Smooth muscle cell (in vitro differentiated cells): Measurements from ENCODE around the gene IAPP. TPM values are rescaled to one million over a fixed set of nuclear protein-coding genes. Genes with fewer than 3 reads are reported as not detected.

Experiments used
- DNase-seq: peaks from one replicate; lab custom pipeline; 2025; ENCODE audit not compliant: unreplicated experiment; lab: John Stamatoyannopoulos, UW
- H2AFZ ChIP-seq: fragments of 200-600 bp; sonication (generic); 2 replicates; pipeline ENCODE4 v1.6.0; 2016; ENCODE audit warnings: antibody characterized with exemption, low read depth, mild to moderate bottlenecking
- H3F3A ChIP-seq: fragments of 200-600 bp; sonication (generic); 2 replicates; pipeline ENCODE4 v1.6.0; 2017; ENCODE audit warnings: antibody characterized with exemption, low read depth
- H3K27ac ChIP-seq: fragments of 200-600 bp; sonication (generic); 2 replicates; pipeline ENCODE4 v1.5.1; 2016; ENCODE audit warnings: low read depth, mild to moderate bottlenecking
- H3K27me3 ChIP-seq: fragments of 200-600 bp; sonication (generic); 2 replicates; pipeline ENCODE4 v1.6.1; 2016; ENCODE audit warnings: low read depth, mild to moderate bottlenecking
- H3K36me3 ChIP-seq: fragments of 200-600 bp; sonication (generic); 2 replicates; pipeline ENCODE4 v1.5.1; 2016; ENCODE audit warnings: low read depth
- H3K4me1 ChIP-seq: fragments of 200-600 bp; sonication (generic); 2 replicates; pipeline ENCODE4 v1.5.1; 2016; ENCODE audit warnings: low read depth
- H3K4me2 ChIP-seq: fragments of 200-600 bp; sonication (generic); 2 replicates; pipeline ENCODE4 v1.6.0; 2016; ENCODE audit warnings: mild to moderate bottlenecking
- H3K4me3 ChIP-seq: fragments of 200-600 bp; sonication (generic); 2 replicates; pipeline ENCODE4 v1.5.1; 2016; ENCODE audit warnings: mild to moderate bottlenecking
- H3K79me2 ChIP-seq: fragments of 200-600 bp; sonication (generic); 2 replicates; pipeline ENCODE4 v1.6.0; 2016; ENCODE audit warnings: low read depth, mild to moderate bottlenecking
- H3K9ac ChIP-seq: fragments of 200-600 bp; sonication (generic); 2 replicates; pipeline ENCODE4 v1.6.0; 2016; ENCODE audit warnings: low read depth
- H3K9me3 ChIP-seq: fragments of 200-600 bp; sonication (generic); replicated peaks from 2 replicates; pipeline ENCODE4 v1.5.1; 2016; ENCODE audit warnings: low read depth
- H4K20me1 ChIP-seq: fragments of 200-600 bp; sonication (generic); 2 replicates; pipeline ENCODE4 v1.6.0; 2016; ENCODE audit warnings: low read depth
- WGBS: methylation state at CpG from one replicate; pipeline ENCODE4 v1.1.7; 2016; ENCODE audit warnings: low lambda C conversion rate; 5-methylcytosine and 5-hydroxymethylcytosine counted together
- polyA plus RNA-seq: library from polyadenylated mRNA; unstranded; fragments of >200 nt; fragmentation: Nextera tagmentation; extraction: Ambion mirVana; gene quantifications from 2 replicates; pipeline ENCODE4 v1.2.1, GENCODE V29; 2016
- total RNA-seq: library from RNA; depleted of rRNA; stranded (reverse); fragments of >200 nt; gene quantifications from 2 replicates; pipeline ENCODE4 v1.2.3, GENCODE V29; 2014
- TF ChIP-seq, protein P1 (sequence below): fragments of 200-600 bp; sonication (generic); IDR thresholded peaks from 2 replicates; pipeline ENCODE4 v1.5.1; 2017; ENCODE audit warnings: borderline replicate concordance, mild to moderate bottlenecking, antibody characterized with exemption; ENCODE audit not compliant: insufficient read depth, poor library complexity, severe bottlenecking

The IAPP gene
- not detected in 2 replicates for total RNA-seq
- polyA plus RNA-seq: not detected in 2 replicates

GRCh38 chr12:21372602-21373001 is at the start of gene IAPP:
Gene IAPP, plus strand, starts transcription at chr12:21372902. Its CDS starts 450 bp downstream, at chr12:21373352.
- Histone ChIP-seq H3K27ac (no peak within 1 kb of the TSS), H3K4me1 (no peaks in the 10 kb centered on the region), H3K36me3 (no peaks in the 10 kb centered on the region), H3F3A (no peaks in the 10 kb centered on the region), H4K20me1 (no peaks in the 10 kb centered on the region), H3K27me3 (no peaks in the 10 kb centered on the region), H3K79me2 (no peaks in the 10 kb centered on the region), H3K9ac (no peak within 1 kb of the TSS), H3K4me3 (no peak within 1 kb of the TSS), H3K4me2 (no peak within 1 kb of the TSS), H3K9me3 (no peaks in the 10 kb centered on the region), H2AFZ (no peak within 1 kb of the TSS)
- DNase-seq: no peak
- 93% methylated on average over 2 of the region's 2 CpGs for WGBS
- TF ChIP-seq, protein P1, sequence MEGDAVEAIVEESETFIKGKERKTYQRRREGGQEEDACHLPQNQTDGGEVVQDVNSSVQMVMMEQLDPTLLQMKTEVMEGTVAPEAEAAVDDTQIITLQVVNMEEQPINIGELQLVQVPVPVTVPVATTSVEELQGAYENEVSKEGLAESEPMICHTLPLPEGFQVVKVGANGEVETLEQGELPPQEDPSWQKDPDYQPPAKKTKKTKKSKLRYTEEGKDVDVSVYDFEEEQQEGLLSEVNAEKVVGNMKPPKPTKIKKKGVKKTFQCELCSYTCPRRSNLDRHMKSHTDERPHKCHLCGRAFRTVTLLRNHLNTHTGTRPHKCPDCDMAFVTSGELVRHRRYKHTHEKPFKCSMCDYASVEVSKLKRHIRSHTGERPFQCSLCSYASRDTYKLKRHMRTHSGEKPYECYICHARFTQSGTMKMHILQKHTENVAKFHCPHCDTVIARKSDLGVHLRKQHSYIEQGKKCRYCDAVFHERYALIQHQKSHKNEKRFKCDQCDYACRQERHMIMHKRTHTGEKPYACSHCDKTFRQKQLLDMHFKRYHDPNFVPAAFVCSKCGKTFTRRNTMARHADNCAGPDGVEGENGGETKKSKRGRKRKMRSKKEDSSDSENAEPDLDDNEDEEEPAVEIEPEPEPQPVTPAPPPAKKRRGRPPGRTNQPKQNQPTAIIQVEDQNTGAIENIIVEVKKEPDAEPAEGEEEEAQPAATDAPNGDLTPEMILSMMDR: no peak

- no peak overlapping the region for H3K27ac ChIP-seq
- no peak overlapping the region for H3K4me2 ChIP-seq
- H3K4me3 ChIP-seq: no peak overlapping the region
- no peaks in the 10 kb centered on the region for H3K36me3 ChIP-seq
- TF ChIP-seq, protein P1: no peak
- no peak overlapping the region for H2AFZ ChIP-seq
- H3K9me3 ChIP-seq: peaks cover 8% of the 10 kb centered on the region
- no peaks in the 10 kb centered on the region for H3K79me2 ChIP-seq
- H3K27me3 ChIP-seq: no peaks in the 10 kb centered on the region
- H3K9ac ChIP-seq: no peak overlapping the region
- H3F3A ChIP-seq: no peaks in the 10 kb centered on the region
- WGBS: 83% methylated on average over 2 of the region's 2 CpGs
- H4K20me1 ChIP-seq: no peaks in the 10 kb centered on the region
- no peaks in the 10 kb centered on the region for H3K4me1 ChIP-seq
- DNase-seq: no peak
Measured at GRCh38 chr12:21323736-21324135, 49.0 kb upstream of the IAPP start.

- H3K79me2 ChIP-seq: no peaks in the 10 kb centered on the region
- no peaks in the 10 kb centered on the region for H4K20me1 ChIP-seq
- H3K4me3 ChIP-seq: no peak overlapping the region
- WGBS: 50% methylated on average over 1 of the region's 1 CpG
- no peak overlapping the region for H2AFZ ChIP-seq
- peaks cover 11% of the 10 kb centered on the region for H3K9me3 ChIP-seq
- no peaks in the 10 kb centered on the region for H3K27me3 ChIP-seq
- no peaks in the 10 kb centered on the region for H3K36me3 ChIP-seq
- H3K9ac ChIP-seq: no peak overlapping the region
- TF ChIP-seq, protein P1: no peak
- no peak overlapping the region for H3K4me2 ChIP-seq
- no peak overlapping the region for H3K27ac ChIP-seq
- no peaks in the 10 kb centered on the region for H3F3A ChIP-seq
- H3K4me1 ChIP-seq: no peaks in the 10 kb centered on the region
- DNase-seq: no peak
Measured at GRCh38 chr12:21324551-21324950, 48.2 kb upstream of the IAPP start.

- no peak overlapping the region for H3K9ac ChIP-seq
- H3K27me3 ChIP-seq: no peaks in the 10 kb centered on the region
- H2AFZ ChIP-seq: no peak overlapping the region
- no peaks in the 10 kb centered on the region for H3F3A ChIP-seq
- no peaks in the 10 kb centered on the region for H3K36me3 ChIP-seq
- H3K4me3 ChIP-seq: no peak overlapping the region
- TF ChIP-seq, protein P1: no peak
- H3K27ac ChIP-seq: no peak overlapping the region
- no peak for DNase-seq
- no peak overlapping the region for H3K4me2 ChIP-seq
- H3K4me1 ChIP-seq: no peaks in the 10 kb centered on the region
- peaks cover 11% of the 10 kb centered on the region for H3K9me3 ChIP-seq
- no peaks in the 10 kb centered on the region for H3K79me2 ChIP-seq
- H4K20me1 ChIP-seq: no peaks in the 10 kb centered on the region
Measured at GRCh38 chr12:21328578-21328977, 44.1 kb upstream of the IAPP start.
